ENCODE measurements around the gene CDH22.
A peak's percentile ranks its signal among the peaks of the same experiment; 100 is the strongest.

Gene CDH22

GRCh38 chr20:46315311-46315710 lies 7.0 kb upstream of the CDH22 start:
- ChIA-PET CTCF (interaction anchor here (0.5 to 1.7 kb wide), 6 partner anchors 9 to 1083 kb away, joined by 3 to 6 read pairs (median 4); no protein-coding TSS in a partner anchor), POLR2A (ENCODE audit: low non-redundant PET) (no interaction called here)
- H3K27ac ChIP-seq: peak overlapping the region; percentile 17; the same call in 1 of the 2 replicates
- DNase-seq (ENCODE audit: low spot score): no peak
- TF ChIP-seq, protein P1, sequence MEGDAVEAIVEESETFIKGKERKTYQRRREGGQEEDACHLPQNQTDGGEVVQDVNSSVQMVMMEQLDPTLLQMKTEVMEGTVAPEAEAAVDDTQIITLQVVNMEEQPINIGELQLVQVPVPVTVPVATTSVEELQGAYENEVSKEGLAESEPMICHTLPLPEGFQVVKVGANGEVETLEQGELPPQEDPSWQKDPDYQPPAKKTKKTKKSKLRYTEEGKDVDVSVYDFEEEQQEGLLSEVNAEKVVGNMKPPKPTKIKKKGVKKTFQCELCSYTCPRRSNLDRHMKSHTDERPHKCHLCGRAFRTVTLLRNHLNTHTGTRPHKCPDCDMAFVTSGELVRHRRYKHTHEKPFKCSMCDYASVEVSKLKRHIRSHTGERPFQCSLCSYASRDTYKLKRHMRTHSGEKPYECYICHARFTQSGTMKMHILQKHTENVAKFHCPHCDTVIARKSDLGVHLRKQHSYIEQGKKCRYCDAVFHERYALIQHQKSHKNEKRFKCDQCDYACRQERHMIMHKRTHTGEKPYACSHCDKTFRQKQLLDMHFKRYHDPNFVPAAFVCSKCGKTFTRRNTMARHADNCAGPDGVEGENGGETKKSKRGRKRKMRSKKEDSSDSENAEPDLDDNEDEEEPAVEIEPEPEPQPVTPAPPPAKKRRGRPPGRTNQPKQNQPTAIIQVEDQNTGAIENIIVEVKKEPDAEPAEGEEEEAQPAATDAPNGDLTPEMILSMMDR (conservative IDR thresholded peaks at IDR 0.05; ENCODE audit: low read depth): no peak; the same call in 1 of the 2 replicates

- CTCF ChIA-PET: interaction anchor here (0.6 to 1.4 kb wide), 3 partner anchors 12 to 185 kb away, joined by 3 to 4 read pairs (median 4); no protein-coding TSS in a partner anchor
- TF ChIP-seq, protein P1 (conservative IDR thresholded peaks at IDR 0.05; ENCODE audit: low read depth): no peak
- DNase-seq (ENCODE audit: low spot score): no peak
- POLR2A ChIA-PET (ENCODE audit: low non-redundant PET): no interaction called here
- no peak overlapping the region for H3K27ac ChIP-seq
Observed at GRCh38 chr20:46312945-46313861, 4.9 kb upstream of the CDH22 start.

DNA sequence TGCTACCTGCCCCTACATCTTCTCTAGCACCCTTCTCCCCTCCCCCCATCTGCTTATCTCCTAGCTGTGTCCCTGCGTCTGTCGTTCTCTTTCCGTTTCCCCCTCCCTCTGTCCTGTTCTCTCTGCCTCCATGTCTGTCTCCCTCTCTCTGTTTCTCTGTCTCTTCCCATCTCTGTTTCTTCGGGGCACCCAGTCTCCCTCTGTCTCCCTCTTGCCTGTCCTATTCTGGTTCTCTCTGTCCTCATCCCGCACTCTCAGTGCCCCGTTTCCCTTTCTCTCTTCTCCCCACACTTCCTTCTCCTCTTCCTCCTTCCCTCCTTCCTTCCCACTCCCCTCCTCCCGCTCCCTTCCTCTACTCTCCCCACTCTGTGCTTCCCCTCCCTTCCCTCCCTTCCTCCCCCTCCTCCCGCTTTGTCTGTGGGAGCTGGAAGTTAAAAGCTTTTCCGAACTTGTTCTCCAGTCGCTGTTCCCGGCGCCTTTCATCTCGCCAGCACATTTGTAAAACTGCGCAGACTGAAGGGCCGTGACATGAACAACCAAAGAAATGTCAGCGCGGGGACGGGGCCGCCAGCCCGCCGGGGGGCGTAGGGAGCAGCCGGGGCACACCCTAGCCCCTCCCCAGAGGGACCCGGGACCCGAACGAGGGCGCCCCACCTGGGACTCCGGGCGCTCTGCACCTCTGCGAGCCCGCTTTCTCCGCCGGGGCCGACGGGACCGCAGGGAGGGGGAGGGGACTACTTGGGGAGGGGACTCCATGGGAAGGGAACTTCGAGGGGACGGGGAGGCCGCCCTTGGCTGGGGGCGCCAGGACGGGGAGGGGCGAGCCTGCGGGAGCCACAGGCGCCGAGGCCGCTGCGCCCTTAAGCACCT lies 4.0 kb upstream of the CDH22 start:
- CTCF ChIA-PET: interaction anchor here (0.9 to 1.4 kb wide), 2 partner anchors 36 to 37 kb away, joined by 4 to 5 read pairs; no protein-coding TSS in a partner anchor
- TF ChIP-seq, protein P1 (conservative IDR thresholded peaks at IDR 0.05; ENCODE audit: low read depth): no peak

GRCh38 chr20:46311719-46312074 lies 3.4 kb upstream of the CDH22 start:
- POLR2A ChIA-PET (ENCODE audit: low non-redundant PET): no interaction called here
- CTCF ChIA-PET: interaction anchor here (0.9 kb wide), 1 partner anchor 37 kb away, joined by 5 read pairs; no protein-coding TSS in a partner anchor
- no peak for DNase-seq (ENCODE audit: low spot score)
- TF ChIP-seq, protein P1 (conservative IDR thresholded peaks at IDR 0.05; ENCODE audit: low read depth): no peak
- H3K27ac ChIP-seq: no peak overlapping the region

More for the DNA sequence above, 4.0 kb upstream of the CDH22 start:
- POLR2A ChIA-PET (ENCODE audit: low non-redundant PET): no interaction called here
- DNase-seq (ENCODE audit: low spot score): no peak
- H3K27ac ChIP-seq: no peak overlapping the region

- no peak overlapping the region for H3K27ac ChIP-seq
- no peak for DNase-seq (ENCODE audit: low spot score)
Observed at GRCh38 chr20:46311039-46311650, 2.8 kb upstream of the CDH22 start.

More at GRCh38 chr20:46311039-46311650, 2.8 kb upstream of the CDH22 start:
- CTCF ChIA-PET: interaction anchor here (0.6 kb wide), 1 partner anchor 320 kb away, joined by 3 read pairs; no protein-coding TSS in a partner anchor
- POLR2A ChIA-PET (ENCODE audit: low non-redundant PET): interaction anchor here (0.5 to 0.6 kb wide), 2 partner anchors 13 to 55 kb away, joined by 3 read pairs; no protein-coding TSS in a partner anchor
- TF ChIP-seq, protein P1 (conservative IDR thresholded peaks at IDR 0.05; ENCODE audit: low read depth): no peak
